NT2/D1 (cell line): ENCODE measurements around the gene PTK6.

ENCODE experiments used
- SUZ12 ChIP-seq: IDR thresholded peaks from 2 replicates; pipeline ENCODE4 v1.6.1; 2011; ENCODE audit not compliant: insufficient read length, insufficient read depth; ENCODE audit errors: extremely low read depth
- YY1 ChIP-seq: IDR thresholded peaks from 2 replicates; pipeline ENCODE4 v1.6.1; 2011; ENCODE audit not compliant: insufficient read length, insufficient read depth
- ZNF274 ChIP-seq: IDR thresholded peaks from 2 replicates; pipeline ENCODE4 v1.6.1; 2011; ENCODE audit warnings: mild to moderate bottlenecking, low read depth, low read length

GRCh38 chr20:63545814-63546213, 8.6 kb upstream of the PTK6 start:
- no peak for TF ChIP-seq ZNF274
- no peak for TF ChIP-seq SUZ12
- TF ChIP-seq YY1: no peak
